C4-2B (cell line): ENCODE data around the gene SUMF2.
"Not testable (repeated sequence)": the region's sequence is repeated elsewhere in the genome, so short reads cannot be mapped to it uniquely, and the experiment has no call there.

Experiments
- CTCF ChIP-seq: fragments of 450-650 bp; conservative IDR thresholded peaks from 2 replicates; pipeline ENCODE4 v1.5.1; 2017; ENCODE audit warnings: mild to moderate bottlenecking
- ZFX ChIP-seq: fragments of 450-650 bp; IDR thresholded peaks from 2 replicates; pipeline ENCODE4 v1.6.1; 2017

DNA sequence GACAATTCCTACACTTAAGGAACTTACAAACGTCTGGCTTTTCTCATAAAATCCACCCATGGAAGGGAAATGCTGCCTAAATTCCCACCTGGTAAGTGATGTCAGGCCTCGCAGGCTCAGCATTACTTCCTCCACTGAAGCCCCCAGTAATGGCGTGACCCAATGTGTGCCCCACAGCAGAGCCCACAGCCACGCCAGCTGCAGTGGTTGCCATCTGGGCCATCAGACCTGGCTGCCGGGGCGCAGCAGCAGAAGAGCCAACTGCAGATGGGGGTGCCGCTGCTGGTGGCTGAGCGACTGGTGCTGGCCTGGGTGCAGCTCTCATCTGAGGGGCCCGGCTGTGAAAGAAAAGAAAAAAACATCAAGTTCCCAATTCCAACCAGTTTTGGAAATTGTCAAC is 40.1 kb downstream of the SUMF2 start:
- TF ChIP-seq CTCF, ZFX: not testable (repeated sequence)
